Skeletal muscle tissue (tissue), 1 donor: ENCODE results near the gene DHX34. TPM values are rescaled to one million over a fixed set of nuclear protein-coding genes. Genes with fewer than 3 reads are reported as not detected.

ENCODE experiments used
- total RNA-seq: library from RNA; depleted of rRNA; stranded (reverse); fragments of >200 nt; gene quantifications from one replicate; pipeline ENCODE4 v1.2.3, GENCODE V29; 2014

DHX34 gene
- total RNA-seq, 1 donor from 2014 or later, result 7.8 TPM

Other genes with a start within 250 kb of the DHX34 start
- 14.6 TPM for gene ZC3H4, start 235.5 kb upstream of the DHX34 start, total RNA-seq
- gene SAE1, start 218.5 kb upstream of the DHX34 start, total RNA-seq, result 71.0 TPM
- 2.6 TPM for gene BBC3, start 118.1 kb upstream of the DHX34 start, total RNA-seq
- 4.2 TPM for gene CCDC9, start 92.8 kb upstream of the DHX34 start, total RNA-seq
- 1.6 TPM for gene INAFM1, start 74.4 kb upstream of the DHX34 start, total RNA-seq
- gene C5AR1, start 39.5 kb upstream of the DHX34 start, total RNA-seq, result 1.0 TPM
- 0.52 TPM for gene C5AR2, start 17.1 kb upstream of the DHX34 start, total RNA-seq
- 9.4 TPM for gene MEIS3, start 70.2 kb downstream of the DHX34 start, total RNA-seq
- under 0.01 TPM for gene SLC8A2, start 122.6 kb downstream of the DHX34 start, total RNA-seq
- gene KPTN, start 134.9 kb downstream of the DHX34 start, total RNA-seq, result 2.1 TPM
- 28.2 TPM for gene NAPA, start 165.7 kb downstream of the DHX34 start, total RNA-seq
- not detected for gene ZNF541, start 223.8 kb downstream of the DHX34 start, total RNA-seq